ENCODE results near the gene METAP1D.

DNA sequence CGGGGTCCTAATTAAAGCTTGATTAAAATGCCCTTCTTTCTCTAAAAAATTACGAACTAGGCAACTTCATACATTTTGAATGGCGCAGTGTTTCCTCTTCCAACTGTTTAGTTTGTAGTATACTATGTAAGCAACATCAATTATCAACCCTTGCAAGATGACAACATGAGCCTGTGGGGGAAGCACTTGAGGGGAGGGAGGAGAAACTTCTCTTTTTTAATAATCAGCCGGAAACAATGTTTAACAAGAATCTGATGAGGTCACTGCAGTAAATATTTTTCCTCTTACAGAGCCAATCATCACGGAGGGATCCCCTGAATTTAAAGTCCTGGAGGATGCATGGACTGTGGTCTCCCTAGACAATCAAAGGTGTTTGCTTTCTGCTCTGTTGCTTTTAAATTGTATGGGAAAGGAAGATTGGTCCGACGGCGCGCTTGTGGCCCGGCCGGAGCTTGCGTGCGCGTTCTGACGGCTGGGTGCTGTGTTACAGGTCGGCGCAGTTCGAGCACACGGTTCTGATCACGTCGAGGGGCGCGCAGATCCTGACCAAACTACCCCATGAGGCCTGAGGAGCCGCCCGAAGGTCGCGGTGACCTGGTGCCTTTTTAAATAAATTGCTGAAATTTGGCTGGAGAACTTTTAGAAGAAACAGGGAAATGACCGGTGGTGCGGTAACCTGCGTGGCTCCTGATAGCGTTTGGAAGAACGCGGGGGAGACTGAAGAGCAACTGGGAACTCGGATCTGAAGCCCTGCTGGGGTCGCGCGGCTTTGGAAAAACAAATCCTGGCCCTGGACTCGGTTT, 80.3 kb downstream of the METAP1D start:
- TF ChIP-seq, protein P1, sequence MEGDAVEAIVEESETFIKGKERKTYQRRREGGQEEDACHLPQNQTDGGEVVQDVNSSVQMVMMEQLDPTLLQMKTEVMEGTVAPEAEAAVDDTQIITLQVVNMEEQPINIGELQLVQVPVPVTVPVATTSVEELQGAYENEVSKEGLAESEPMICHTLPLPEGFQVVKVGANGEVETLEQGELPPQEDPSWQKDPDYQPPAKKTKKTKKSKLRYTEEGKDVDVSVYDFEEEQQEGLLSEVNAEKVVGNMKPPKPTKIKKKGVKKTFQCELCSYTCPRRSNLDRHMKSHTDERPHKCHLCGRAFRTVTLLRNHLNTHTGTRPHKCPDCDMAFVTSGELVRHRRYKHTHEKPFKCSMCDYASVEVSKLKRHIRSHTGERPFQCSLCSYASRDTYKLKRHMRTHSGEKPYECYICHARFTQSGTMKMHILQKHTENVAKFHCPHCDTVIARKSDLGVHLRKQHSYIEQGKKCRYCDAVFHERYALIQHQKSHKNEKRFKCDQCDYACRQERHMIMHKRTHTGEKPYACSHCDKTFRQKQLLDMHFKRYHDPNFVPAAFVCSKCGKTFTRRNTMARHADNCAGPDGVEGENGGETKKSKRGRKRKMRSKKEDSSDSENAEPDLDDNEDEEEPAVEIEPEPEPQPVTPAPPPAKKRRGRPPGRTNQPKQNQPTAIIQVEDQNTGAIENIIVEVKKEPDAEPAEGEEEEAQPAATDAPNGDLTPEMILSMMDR (IDR thresholded peaks at IDR 0.05), result no peak
- TF ChIP-seq POLR2AphosphoS5 (IDR thresholded peaks at IDR 0.05; ENCODE audit: insufficient read depth in 1 of 2, low read depth in 1 of 2) (no peak), POLR2A (IDR thresholded peaks at IDR 0.05) (no peak)

Measured in vagina (tissue), 2 donors.